Omental fat pad (tissue), 4 donors: ENCODE results near the gene PGAP6. TPM values are rescaled to one million over a fixed set of nuclear protein-coding genes. Genes with fewer than 3 reads are reported as not detected.

Experiments used
- ATAC-seq: fragments of 150-250 bp; one replicate; pipeline ENCODE4 v1.9.1; 2016; ENCODE audit warnings: mild to moderate bottlenecking, moderate library complexity; ENCODE audit not compliant: low FRiP score
- DNase-seq: peaks from one replicate; pipeline ENCODE4 v3.0.0-alpha.2; 2019; ENCODE audit warnings: low spot score
- total RNA-seq, 4 donors: library from RNA; depleted of rRNA; stranded (reverse); fragments of >200 nt; gene quantifications; one replicate each; pipeline ENCODE4 v1.1.0, GENCODE V29; 2016
- TF ChIP-seq, protein P1 (sequence below), 3 donors: fragments of 450-650 bp; IDR thresholded peaks; one replicate each; pipeline ENCODE4 v1.5.1; 2016 to 2017; ENCODE audit warnings: antibody characterized with exemption in 3 of 3, mild to moderate bottlenecking in 3 of 3, moderate library complexity in 2 of 3

The PGAP6 gene
- total RNA-seq, result 10 to 100 TPM; 27.3 to 41.1 (median 39.0) TPM

GRCh38 chr16:381789-382717 lies at the start of gene PGAP6:
Gene PGAP6, minus strand, starts transcription at chr16:381978. Its CDS starts 157 bp downstream, at chr16:381821.
- TF ChIP-seq, protein P1, sequence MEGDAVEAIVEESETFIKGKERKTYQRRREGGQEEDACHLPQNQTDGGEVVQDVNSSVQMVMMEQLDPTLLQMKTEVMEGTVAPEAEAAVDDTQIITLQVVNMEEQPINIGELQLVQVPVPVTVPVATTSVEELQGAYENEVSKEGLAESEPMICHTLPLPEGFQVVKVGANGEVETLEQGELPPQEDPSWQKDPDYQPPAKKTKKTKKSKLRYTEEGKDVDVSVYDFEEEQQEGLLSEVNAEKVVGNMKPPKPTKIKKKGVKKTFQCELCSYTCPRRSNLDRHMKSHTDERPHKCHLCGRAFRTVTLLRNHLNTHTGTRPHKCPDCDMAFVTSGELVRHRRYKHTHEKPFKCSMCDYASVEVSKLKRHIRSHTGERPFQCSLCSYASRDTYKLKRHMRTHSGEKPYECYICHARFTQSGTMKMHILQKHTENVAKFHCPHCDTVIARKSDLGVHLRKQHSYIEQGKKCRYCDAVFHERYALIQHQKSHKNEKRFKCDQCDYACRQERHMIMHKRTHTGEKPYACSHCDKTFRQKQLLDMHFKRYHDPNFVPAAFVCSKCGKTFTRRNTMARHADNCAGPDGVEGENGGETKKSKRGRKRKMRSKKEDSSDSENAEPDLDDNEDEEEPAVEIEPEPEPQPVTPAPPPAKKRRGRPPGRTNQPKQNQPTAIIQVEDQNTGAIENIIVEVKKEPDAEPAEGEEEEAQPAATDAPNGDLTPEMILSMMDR (IDR thresholded peaks at IDR 0.05), result no peak
- DNase-seq, result peak; percentile 44
- peak; percentile 71 for ATAC-seq

GRCh38 chr16:430904-431303 lies 49.1 kb upstream of the PGAP6 start:
- DNase-seq, result no peak
- TF ChIP-seq, protein P1 (IDR thresholded peaks at IDR 0.05), result no peak
- no peak for ATAC-seq

GRCh38 chr16:427250-427649 lies 45.5 kb upstream of the PGAP6 start:
- no peak for ATAC-seq
- DNase-seq, result no peak
- TF ChIP-seq, protein P1 (IDR thresholded peaks at IDR 0.05), result no peak

DNA sequence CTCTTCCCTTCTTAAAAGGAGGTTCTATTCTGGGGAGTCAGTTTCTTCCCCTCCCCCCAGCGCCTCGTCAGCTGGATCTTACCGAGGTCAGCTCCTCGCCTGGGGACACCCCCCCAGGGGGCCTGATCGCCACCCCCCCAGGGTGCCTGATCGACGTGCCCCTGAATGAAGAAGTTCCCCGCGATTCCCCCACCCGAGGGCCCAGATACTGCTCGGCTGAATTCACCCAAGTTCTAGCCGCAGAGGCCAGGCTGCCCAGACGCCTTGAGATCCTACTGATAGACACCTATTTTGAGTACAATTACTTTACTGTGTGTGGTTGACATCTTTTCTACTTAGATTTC lies 45.1 kb upstream of the PGAP6 start:
- ATAC-seq, result no peak
- TF ChIP-seq, protein P1 (IDR thresholded peaks at IDR 0.05), result no peak
- DNase-seq, result no peak

DNA sequence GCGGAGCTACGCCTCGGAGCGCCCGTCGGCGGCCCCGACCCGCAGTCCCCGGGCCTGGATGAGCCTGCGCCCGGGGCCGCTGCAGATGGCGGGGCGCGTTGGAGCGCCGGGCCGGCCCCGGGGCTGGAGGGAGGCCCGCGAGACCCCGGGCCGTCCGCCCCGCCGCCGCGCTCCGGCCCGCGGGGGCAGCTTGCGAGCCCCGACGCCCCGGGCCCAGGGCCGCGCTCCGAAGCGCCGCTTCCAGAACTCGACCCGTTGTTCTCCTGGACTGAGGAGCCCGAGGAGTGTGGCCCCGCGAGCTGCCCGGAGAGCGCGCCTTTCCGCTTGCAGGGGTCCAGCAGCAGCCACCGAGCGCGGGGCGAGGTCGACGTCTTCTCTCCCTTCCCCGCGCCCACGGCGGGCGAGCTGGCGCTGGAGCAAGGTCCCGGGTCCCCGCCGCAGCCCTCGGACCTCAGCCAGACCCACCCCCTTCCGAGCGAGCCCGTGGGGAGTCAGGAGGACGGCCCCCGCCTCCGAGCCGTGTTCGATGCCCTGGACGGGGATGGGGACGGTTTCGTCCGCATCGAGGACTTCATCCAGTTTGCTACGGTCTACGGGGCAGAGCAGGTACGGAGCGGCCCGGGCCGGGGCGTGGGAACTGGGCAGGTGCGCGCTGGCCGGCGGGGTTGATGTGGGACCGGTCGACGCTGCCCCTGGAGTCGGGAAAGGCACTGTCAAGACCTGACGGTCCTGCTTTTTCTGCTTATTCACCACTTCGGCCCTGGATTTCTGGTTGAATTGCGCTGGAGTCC lies 44.5 kb upstream of the PGAP6 start:
- DNase-seq (no peak), ATAC-seq (no peak)
- TF ChIP-seq, protein P1 (IDR thresholded peaks at IDR 0.05), result no peak

DNA sequence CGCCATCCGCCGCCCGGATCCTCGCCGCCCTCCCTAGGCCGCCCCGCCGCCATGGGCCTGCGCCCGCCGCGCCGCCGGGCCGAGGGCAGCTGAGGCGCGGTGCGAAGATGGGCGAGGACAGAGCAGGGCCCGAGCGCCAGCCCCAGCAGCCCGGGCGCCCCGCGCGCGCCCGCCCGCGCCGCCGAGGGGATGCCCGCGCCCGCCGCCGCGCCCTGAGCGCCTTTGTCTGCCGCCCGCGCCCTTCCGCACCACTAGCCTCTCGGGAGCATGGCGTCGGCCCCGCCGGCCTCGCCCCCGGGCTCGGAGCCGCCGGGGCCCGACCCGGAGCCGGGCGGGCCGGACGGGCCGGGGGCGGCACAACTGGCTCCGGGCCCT lies 43.9 kb upstream of the PGAP6 start:
- DNase-seq, result no peak
- TF ChIP-seq, protein P1 (IDR thresholded peaks at IDR 0.05), result no peak
- peak; percentile 17 for ATAC-seq
